HEK293T (cell line): ENCODE results near the gene RGS1.

Experiments used
- CTCF ChIA-PET: fragments of 350-600 bp; formaldehyde crosslinking; extraction: SDS; loops from one replicate; lab custom pipeline; 2021; ENCODE audit warnings: antibody characterized with exemption, inconsistent platforms; lab: Yijun Ruan, JAX
- POLR2A ChIA-PET: fragments of 350-600 bp; formaldehyde crosslinking; extraction: SDS; loops from one replicate; lab custom pipeline; 2020; ENCODE audit warnings: antibody characterized with exemption, inconsistent platforms; lab: Yijun Ruan, JAX
- DNase-seq: peaks from one replicate; pipeline ENCODE4 v3.0.0; 2012; ENCODE audit warnings: mixed read lengths; ENCODE audit errors: extremely low spot score
- ARNT ChIP-seq: fragments of 450-650 bp; IDR thresholded peaks from 2 replicates; pipeline ENCODE4 v1.6.1; 2017; ENCODE audit warnings: mild to moderate bottlenecking
- BHLHE40 ChIP-seq: fragments of 450-650 bp; IDR thresholded peaks from 2 replicates; pipeline ENCODE4 v1.6.1; 2016; ENCODE audit warnings: mild to moderate bottlenecking, moderate library complexity, borderline replicate concordance
- CTBP1 ChIP-seq: fragments of 450-650 bp; IDR thresholded peaks from 2 replicates; pipeline ENCODE4 v1.6.1; 2016; ENCODE audit warnings: borderline replicate concordance
- ELF4 ChIP-seq: fragments of 450-650 bp; IDR thresholded peaks from 2 replicates; pipeline ENCODE4 v1.6.1; 2017; ENCODE audit warnings: antibody characterized with exemption
- FOXA1 ChIP-seq: fragments of 450-650 bp; IDR thresholded peaks from 2 replicates; pipeline ENCODE4 v1.6.1; 2016; ENCODE audit warnings: mild to moderate bottlenecking
- FOXK2 ChIP-seq: fragments of 450-650 bp; IDR thresholded peaks from 2 replicates; pipeline ENCODE4 v1.6.1; 2016; ENCODE audit warnings: mild to moderate bottlenecking
- FOXM1 ChIP-seq: fragments of 450-650 bp; IDR thresholded peaks from 2 replicates; pipeline ENCODE4 v1.6.1; 2017; ENCODE audit warnings: mild to moderate bottlenecking, borderline replicate concordance
- HDGF ChIP-seq: fragments of 450-650 bp; IDR thresholded peaks from 2 replicates; pipeline ENCODE4 v1.6.1; 2017; ENCODE audit warnings: antibody characterized with exemption, borderline replicate concordance
- L3MBTL2 ChIP-seq: fragments of 450-650 bp; conservative IDR thresholded peaks from 2 replicates; pipeline ENCODE4 v1.6.1; 2016; ENCODE audit warnings: mild to moderate bottlenecking
- LEF1 ChIP-seq: fragments of 450-650 bp; IDR thresholded peaks from 2 replicates; pipeline ENCODE4 v1.6.1; 2017; ENCODE audit warnings: mild to moderate bottlenecking, borderline replicate concordance
- NFRKB ChIP-seq: fragments of 450-650 bp; IDR thresholded peaks from 2 replicates; pipeline ENCODE4 v1.6.1; 2016; ENCODE audit warnings: mild to moderate bottlenecking, moderate library complexity
- SP1 ChIP-seq: fragments of 450-650 bp; IDR thresholded peaks from 2 replicates; pipeline ENCODE4 v1.6.1; 2017
- SUZ12 ChIP-seq: fragments of 450-650 bp; IDR thresholded peaks from 2 replicates; pipeline ENCODE4 v1.6.1; 2016; ENCODE audit warnings: mild to moderate bottlenecking
- TARDBP ChIP-seq: fragments of 450-650 bp; IDR thresholded peaks from 2 replicates; pipeline ENCODE4 v1.6.1; 2016
- ZNF384 ChIP-seq: fragments of 450-650 bp; IDR thresholded peaks from 2 replicates; pipeline ENCODE4 v1.6.1; 2016
- TF ChIP-seq, protein P1 (sequence below): fragments of 450-650 bp; IDR thresholded peaks from 2 replicates; pipeline ENCODE4 v1.6.1; 2016

The RGS1 gene

DNA sequence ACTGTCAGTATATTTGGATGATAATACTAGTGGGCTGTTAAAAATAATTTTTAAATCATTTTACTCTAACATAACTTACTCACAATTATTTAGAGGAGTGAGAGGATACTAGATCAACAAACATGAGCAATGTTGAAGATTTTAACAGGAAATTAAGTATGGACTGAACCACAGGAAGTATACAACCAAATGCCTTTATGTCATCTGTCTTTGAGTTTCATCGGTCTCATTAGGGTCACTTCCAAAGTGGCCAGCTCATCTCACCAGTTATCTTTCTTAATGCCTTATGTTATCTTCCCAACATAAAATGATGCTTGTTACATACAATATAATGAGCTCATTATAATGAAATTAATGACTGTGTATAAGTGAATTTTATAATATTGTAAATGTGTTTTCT lies 1.5 kb upstream of the RGS1 start:
- no peak for DNase-seq
- TF ChIP-seq FOXM1, result no peak
- no peak for TF ChIP-seq BHLHE40
- TF ChIP-seq ARNT, result no peak
- no peak for TF ChIP-seq ELF4
- TF ChIP-seq ZNF384, result no peak
- no peak for TF ChIP-seq LEF1
- no peak for TF ChIP-seq FOXA1
- no peak for TF ChIP-seq SUZ12
- TF ChIP-seq SP1, result no peak
- TF ChIP-seq, protein P1, sequence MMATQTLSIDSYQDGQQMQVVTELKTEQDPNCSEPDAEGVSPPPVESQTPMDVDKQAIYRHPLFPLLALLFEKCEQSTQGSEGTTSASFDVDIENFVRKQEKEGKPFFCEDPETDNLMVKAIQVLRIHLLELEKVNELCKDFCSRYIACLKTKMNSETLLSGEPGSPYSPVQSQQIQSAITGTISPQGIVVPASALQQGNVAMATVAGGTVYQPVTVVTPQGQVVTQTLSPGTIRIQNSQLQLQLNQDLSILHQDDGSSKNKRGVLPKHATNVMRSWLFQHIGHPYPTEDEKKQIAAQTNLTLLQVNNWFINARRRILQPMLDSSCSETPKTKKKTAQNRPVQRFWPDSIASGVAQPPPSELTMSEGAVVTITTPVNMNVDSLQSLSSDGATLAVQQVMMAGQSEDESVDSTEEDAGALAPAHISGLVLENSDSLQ, result no peak
- no peak for TF ChIP-seq FOXK2
- no peak for TF ChIP-seq CTBP1
- TF ChIP-seq L3MBTL2, result no peak
- no peak for TF ChIP-seq HDGF
- no peak for TF ChIP-seq NFRKB
- POLR2A ChIA-PET, result no interaction called here
- CTCF ChIA-PET, result no interaction called here

DNA sequence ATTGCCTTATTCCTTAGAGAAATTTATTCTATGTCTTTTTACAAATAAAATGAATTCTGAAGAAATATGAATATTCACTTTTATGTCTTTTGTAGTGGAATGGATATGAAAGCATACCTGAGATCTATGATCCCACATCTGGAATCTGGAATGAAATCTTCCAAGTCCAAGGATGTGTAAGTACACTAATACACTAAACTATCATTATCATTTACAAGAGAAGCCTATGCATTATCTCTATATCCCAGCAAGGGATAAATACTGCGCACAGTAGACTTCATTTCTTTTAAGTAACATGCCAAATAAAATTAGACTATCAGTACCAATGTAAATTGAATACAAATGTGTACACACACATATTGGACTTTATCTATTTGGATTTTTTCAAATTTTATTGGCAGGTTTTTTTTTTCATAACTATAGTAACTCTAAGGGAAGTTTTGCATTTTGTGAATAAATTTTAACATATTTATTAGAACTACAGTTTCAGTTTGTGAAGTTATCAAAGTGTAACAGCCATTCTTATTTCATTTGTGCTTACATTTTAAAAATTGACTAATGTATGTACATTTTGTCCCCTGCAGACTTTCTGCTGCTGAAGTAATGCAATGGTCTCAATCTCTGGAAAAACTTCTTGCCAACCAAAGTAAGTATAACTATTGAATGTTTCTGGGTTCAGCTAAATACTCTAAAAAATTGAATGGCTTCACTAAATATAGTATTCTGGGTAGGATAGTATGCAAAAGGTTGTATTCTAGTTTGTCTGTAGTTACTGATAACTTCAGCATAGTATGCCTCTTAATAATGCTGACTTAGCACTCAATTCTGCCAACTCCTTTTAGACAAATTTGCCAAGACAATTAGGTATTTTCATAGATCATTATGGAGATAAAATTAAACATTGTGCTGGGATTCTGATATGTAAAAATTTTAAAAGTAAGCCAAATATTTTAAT lies 894 bp downstream of the RGS1 start:
- ChIA-PET CTCF (no interaction called here), POLR2A (no interaction called here)
- TF ChIP-seq FOXK2 (no peak), ELF4 (no peak), FOXA1 (no peak), TARDBP (no peak), LEF1 (no peak), BHLHE40 (no peak), NFRKB (no peak), SP1 (no peak), HDGF (no peak), ARNT (no peak), SUZ12 (no peak), CTBP1 (no peak), FOXM1 (no peak), L3MBTL2 (no peak), ZNF384 (no peak)
- TF ChIP-seq, protein P1, result no peak
- DNase-seq, result no peak

DNA sequence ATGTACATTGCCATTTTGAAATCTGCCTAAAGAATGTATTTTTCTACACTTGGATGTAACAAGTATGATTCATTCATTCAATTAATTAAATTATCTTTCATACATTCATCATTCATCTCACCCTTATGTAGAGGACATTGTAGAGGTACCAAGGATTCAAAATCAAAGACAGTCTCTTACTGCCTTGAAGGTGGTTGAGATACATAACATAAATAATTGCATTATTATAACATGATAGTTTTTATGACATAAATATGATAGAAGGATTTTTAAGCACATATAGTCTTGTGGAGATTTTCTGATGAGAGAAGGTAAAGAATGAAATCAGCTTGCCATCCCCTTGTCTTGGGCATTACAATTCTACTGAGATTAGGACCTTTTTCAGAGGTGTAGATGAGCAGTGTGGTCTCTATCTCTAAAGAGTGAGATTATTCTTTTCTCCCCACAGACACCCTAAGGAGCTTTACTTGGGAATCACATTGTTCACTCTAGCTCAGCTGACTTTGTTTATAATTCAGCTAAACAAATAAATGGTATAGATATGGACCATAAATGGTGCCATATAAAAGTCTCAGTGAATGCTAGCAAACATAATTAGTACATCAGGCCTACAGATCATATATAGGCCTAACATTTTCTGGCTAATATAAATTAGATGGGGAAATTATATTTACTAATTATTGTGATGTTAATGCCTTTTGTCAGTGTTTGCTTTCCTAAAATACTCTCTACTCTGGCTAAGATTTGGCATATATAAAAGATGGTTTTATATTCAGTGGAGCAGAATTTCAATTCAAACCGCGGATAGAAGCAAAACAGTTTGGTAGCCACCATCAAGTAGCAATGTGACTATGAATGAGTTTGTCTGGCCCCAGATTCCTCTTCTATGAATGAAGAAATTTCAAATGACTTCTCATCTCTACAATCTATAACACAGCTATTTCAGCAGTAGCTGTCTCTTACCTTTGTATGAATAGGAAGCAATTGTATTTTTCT lies 1.9 kb downstream of the RGS1 start:
- ChIA-PET CTCF (no interaction called here), POLR2A (no interaction called here)
- TF ChIP-seq SP1 (no peak), FOXK2 (no peak), CTBP1 (no peak), ELF4 (no peak), L3MBTL2 (no peak), BHLHE40 (no peak), FOXM1 (no peak), ARNT (no peak), SUZ12 (no peak), TARDBP (no peak), ZNF384 (no peak), FOXA1 (no peak), NFRKB (no peak), LEF1 (no peak), HDGF (no peak)
- TF ChIP-seq, protein P1, result no peak
- no peak for DNase-seq

DNA sequence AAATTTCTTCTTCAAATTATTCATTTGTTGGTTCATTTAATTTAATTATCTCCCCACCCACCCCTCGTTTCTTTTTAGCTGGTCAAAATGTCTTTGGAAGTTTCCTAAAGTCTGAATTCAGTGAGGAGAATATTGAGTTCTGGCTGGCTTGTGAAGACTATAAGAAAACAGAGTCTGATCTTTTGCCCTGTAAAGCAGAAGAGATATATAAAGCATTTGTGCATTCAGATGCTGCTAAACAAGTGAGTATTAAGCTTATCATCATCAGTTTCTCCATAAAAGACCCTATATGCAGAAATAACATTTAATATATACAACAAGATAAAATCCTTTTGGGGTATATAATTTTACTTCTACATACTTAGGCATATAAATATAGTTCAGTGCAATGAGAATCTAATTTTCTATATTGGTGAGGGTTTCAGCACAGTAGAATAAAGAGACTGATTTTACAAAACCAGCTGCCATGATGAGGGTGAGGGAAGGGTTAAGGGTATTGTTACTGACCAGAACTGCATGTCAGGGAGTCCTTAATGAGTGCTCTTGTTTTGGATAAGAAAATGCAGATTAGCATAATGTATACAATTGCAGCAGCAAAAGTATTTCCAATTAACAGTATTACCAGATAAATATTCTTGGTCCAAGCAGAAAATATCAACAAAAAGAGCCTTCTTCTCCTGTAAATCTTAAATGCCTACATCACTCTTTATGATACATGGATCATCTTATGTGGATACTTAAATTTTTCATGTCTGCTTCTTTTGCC lies 2.8 kb downstream of the RGS1 start:
- POLR2A ChIA-PET, result no interaction called here
- no peak for DNase-seq
- TF ChIP-seq HDGF (no peak), LEF1 (no peak), BHLHE40 (no peak), FOXM1 (no peak), ZNF384 (no peak), NFRKB (no peak), FOXA1 (no peak), L3MBTL2 (no peak)
- TF ChIP-seq, protein P1, result no peak
- CTCF ChIA-PET, result no interaction called here
